ENCODE data around the gene PLAGL1. TPM values are rescaled to one million over a fixed set of nuclear protein-coding genes. Genes with fewer than 3 reads are reported as not detected.
A peak's percentile ranks its signal among the peaks of the same experiment; 100 is the strongest.
"Not testable (repeated sequence)": the region's sequence is repeated elsewhere in the genome, so short reads cannot be mapped to it uniquely, and the experiment has no call there.

PLAGL1 gene
- total RNA-seq, 1 donor, result 12.1 TPM

DNA sequence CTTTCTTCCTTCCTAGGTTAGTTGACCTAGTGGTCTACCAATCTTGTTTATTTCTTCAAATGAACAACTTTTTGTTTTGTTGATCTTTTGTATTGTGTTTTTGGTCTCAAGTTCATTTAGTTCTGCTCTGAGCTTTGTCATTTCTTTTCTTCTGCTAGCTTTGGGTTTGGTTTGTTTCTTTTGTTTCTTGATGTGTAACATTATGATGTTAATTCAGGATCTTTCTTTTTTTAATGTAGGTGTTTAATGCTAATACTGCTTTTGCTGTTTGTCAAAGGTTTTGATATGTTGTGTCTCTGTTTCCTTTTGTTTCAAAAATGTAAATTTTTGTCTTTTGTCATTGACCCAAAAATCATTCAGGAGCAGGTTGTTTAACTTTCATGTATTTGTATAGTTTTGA is 78.1 kb downstream of the PLAGL1 start:
- H3K4me3 ChIP-seq (ENCODE audit: low read depth, low read length), result no peak overlapping the region
- TF ChIP-seq, protein P1, sequence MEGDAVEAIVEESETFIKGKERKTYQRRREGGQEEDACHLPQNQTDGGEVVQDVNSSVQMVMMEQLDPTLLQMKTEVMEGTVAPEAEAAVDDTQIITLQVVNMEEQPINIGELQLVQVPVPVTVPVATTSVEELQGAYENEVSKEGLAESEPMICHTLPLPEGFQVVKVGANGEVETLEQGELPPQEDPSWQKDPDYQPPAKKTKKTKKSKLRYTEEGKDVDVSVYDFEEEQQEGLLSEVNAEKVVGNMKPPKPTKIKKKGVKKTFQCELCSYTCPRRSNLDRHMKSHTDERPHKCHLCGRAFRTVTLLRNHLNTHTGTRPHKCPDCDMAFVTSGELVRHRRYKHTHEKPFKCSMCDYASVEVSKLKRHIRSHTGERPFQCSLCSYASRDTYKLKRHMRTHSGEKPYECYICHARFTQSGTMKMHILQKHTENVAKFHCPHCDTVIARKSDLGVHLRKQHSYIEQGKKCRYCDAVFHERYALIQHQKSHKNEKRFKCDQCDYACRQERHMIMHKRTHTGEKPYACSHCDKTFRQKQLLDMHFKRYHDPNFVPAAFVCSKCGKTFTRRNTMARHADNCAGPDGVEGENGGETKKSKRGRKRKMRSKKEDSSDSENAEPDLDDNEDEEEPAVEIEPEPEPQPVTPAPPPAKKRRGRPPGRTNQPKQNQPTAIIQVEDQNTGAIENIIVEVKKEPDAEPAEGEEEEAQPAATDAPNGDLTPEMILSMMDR (IDR thresholded peaks at IDR 0.05; ENCODE audit: insufficient read depth, low read depth, low read length), result no peak
- DNase-seq (ENCODE audit: low read depth), result no peak

DNA sequence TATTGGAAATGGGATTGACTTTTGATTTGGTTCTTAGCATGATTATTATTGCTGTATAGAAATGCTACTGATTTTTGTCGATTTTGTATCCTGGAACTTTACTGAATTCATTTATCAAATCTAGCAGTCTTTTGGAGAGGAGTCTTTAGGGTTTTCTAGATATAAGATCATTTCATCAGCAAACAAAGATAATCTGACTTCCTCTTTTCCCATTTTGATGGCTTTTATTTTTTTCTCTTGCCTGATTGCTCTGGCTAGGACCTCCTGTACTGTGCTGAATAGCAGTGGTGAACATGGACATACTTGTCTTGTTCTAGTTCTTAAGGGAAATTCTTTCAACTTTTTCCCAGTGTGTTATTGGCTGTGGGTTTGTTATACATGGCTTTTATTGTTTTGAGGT is 79.2 kb downstream of the PLAGL1 start:
- H3K4me3 ChIP-seq (ENCODE audit: low read depth, low read length), result no peak overlapping the region
- TF ChIP-seq, protein P1 (IDR thresholded peaks at IDR 0.05; ENCODE audit: insufficient read depth, low read depth, low read length), result no peak
- no peak for DNase-seq (ENCODE audit: low read depth)

DNA sequence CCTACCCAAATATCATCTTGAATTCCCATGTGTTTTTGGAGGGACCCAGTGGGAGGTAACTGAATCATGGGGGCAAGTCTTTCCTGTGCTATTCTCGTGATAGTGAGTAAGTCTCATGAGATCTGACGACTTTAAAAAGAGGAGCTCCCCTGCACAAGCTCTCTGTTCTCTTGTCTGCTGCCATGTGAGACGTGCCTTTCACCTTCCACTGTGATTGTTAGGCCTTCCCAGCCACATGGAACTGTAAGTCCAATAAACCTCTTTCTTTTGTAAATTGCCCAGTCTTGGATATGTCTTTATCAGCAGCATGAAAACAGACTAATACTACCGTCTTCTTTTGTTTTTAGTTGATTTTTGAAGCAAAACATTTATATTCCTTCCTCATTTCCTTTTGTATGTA is 91.0 kb downstream of the PLAGL1 start:
- H3K4me3 ChIP-seq (ENCODE audit: low read depth, low read length); DNase-seq (ENCODE audit: low read depth): not testable (repeated sequence)

DNA sequence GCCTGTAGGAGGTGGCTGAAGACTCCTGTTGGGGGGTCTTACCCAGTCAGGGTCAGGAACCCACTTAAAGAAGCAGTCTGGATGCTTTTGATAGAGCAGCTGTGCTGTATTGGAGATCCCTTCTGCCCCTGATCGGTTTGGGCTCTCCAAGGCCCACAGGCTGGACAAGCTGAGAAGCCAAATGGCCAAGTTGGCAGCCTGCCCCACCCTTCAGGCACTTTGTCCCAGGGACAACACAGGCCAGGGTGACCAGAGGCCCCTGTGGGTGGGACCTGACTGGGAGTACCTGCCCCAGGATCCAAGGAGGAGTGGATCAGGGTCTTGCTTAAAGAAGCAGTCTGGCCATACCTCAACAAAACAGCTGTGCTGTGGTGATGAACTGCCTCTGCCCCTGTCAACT is 95.4 kb downstream of the PLAGL1 start:
- no peak for DNase-seq (ENCODE audit: low read depth)
- TF ChIP-seq, protein P1 (IDR thresholded peaks at IDR 0.05; ENCODE audit: insufficient read depth, low read depth, low read length), result no peak
- H3K4me3 ChIP-seq (ENCODE audit: low read depth, low read length), result no peak overlapping the region

DNA sequence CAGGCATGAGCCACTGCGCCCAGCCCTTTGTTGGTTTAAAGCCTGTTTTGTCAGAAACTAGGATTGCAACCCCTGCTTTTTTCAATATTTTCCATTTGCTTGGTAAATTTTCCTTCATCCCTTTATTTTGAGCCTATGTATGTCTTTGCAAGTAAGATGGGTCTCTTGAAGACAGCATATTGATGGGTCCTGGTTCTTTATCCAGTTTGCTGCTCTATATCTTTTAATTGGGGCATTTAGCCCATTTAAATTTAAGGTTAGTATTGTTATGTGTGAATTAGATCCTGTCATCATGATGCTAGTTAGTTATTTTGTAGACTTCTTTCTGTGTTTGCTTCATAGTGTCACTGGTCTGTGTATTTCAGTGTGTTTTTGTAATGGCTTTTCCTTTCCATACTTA is 97.0 kb downstream of the PLAGL1 start:
- DNase-seq (ENCODE audit: low read depth), result no peak
- no peak overlapping the region for H3K4me3 ChIP-seq (ENCODE audit: low read depth, low read length)
- TF ChIP-seq, protein P1 (IDR thresholded peaks at IDR 0.05; ENCODE audit: insufficient read depth, low read depth, low read length), result no peak

DNA sequence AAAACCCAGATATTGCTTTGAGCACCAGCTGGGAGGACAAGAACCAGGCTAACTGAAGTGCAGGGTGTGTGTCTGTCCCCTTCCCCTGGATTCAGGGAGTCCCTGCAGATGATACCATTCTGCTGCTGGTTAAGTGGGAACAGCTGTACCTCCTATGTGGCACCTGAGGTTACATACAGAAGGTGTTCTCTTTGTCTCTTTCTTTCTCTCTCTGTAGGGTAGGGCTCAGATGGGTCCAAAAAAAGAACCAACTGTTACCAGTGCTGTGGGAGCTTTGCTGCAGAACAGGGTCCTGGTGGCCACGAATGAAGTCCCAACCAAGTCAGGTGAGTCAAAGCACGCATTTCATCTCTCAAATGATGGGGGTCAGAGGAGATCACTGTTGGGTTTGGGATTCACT is 105.2 kb downstream of the PLAGL1 start:
- DNase-seq (ENCODE audit: low read depth), result no peak
- TF ChIP-seq, protein P1 (IDR thresholded peaks at IDR 0.05; ENCODE audit: insufficient read depth, low read depth, low read length), result no peak
- H3K4me3 ChIP-seq (ENCODE audit: low read depth, low read length), result no peak overlapping the region

DNA sequence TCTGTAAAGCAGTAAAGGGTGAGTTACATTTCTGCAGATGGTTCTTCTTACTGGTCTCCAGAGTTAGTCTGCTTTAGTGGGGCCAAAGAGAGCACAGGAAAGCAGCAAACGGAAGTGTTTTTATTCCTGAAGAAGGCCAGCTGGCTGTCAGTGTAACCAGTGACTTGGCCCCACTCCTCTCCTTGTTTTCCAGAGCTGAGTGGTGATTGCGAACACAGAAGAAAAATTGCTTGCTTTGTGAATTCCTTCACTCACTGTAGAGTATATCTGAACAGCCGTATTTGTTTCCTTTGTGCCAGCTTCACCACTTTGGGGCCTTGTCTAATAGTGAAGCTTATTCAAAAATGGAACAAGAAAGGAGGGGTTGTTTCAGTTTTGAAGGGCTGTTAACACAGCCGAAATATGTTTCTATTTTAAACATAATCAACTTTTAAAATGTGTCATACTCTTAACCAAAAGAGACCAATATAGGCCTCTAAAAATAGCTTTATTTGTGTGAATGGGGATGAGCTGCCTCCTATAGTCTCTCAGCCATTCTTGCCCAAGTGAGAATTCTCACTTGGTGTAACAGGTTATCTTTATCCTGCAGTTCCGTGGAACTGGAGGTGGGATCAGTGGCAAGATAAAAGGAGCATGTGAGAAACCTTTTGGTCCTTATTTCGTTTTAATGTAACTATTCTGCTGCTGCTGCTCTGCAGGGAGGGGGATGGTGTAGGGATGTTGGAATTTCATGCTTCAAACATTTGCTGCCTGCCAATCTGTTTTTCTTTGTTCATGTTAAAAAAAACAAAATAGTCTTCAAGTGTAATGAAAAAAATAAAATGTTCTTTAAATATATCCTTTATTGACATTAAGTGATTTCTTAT is 105.9 kb downstream of the PLAGL1 start:
- TF ChIP-seq, protein P1 (IDR thresholded peaks at IDR 0.05; ENCODE audit: insufficient read depth, low read depth, low read length), result no peak
- H3K4me3 ChIP-seq (ENCODE audit: low read depth, low read length), result no peak overlapping the region
- DNase-seq (ENCODE audit: low read depth), result peak; percentile 91
